ENCODE measurements around the gene TFG. TPM values are rescaled to one million over a fixed set of nuclear protein-coding genes. Genes with fewer than 3 reads are reported as not detected.

The TFG gene
- total RNA-seq, 1 donor from 2014 or later, result 64.8 TPM

DNA sequence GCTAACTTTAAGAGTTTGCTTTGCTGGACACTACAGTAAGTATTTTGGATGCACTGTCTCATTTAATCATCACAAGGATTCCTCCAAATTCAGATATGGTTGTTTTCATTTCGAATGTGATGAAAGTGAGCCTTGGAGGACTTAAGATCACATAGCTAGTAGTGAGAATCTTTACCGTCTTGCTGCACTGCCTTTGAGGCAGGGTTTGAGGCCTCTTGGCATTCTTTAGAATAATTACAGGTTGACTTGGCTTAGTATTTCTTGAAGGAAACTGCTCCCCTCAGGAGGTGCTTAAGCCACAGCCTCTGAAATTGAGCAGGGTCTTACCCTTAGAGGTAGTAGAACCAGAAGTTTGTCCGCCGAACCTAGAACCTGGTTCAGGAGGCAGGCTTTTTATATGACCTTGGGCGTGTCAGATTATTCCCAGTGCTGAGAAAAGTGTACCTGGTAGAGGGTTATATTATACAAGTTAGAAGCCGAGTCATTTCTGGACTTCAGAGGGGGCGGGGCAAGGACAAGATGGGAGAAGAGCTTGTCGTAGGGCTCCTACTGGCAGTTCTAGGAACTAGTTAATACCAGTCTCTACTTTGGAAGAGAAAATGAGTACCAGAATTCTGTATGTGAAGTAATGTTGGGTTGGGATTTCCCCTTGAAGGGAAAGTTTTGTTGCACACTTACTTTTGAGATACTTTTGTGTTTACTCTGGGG, 1.1 kb downstream of the TFG start:
- no peak for FAIRE-seq

DNA sequence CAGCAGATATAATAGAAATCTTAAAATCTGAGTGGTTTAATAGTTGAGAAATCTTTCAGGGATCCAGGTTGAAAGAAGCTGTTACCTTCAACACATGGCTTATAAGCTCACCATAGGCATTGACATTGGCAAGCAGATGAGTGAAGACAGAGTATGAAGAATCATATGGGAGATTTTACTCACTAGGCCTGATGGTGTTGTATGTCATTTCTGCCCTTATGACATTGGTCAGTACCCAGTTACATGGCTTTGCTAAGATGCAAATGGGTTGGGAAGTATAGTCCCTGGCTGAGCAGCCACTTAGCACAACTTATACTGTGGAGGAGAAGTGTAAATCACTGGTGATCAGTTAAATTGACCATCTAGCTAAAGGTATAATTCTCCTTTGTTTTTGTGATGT, 5.9 kb downstream of the TFG start:
- FAIRE-seq (no peak), DNase-seq (ENCODE audit: low read depth) (no peak)
- H3K4me3 ChIP-seq (ENCODE audit: low read depth, low read length), result no peak overlapping the region
- TF ChIP-seq, protein P1, sequence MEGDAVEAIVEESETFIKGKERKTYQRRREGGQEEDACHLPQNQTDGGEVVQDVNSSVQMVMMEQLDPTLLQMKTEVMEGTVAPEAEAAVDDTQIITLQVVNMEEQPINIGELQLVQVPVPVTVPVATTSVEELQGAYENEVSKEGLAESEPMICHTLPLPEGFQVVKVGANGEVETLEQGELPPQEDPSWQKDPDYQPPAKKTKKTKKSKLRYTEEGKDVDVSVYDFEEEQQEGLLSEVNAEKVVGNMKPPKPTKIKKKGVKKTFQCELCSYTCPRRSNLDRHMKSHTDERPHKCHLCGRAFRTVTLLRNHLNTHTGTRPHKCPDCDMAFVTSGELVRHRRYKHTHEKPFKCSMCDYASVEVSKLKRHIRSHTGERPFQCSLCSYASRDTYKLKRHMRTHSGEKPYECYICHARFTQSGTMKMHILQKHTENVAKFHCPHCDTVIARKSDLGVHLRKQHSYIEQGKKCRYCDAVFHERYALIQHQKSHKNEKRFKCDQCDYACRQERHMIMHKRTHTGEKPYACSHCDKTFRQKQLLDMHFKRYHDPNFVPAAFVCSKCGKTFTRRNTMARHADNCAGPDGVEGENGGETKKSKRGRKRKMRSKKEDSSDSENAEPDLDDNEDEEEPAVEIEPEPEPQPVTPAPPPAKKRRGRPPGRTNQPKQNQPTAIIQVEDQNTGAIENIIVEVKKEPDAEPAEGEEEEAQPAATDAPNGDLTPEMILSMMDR (IDR thresholded peaks at IDR 0.05; ENCODE audit: insufficient read depth, low read length, severe bottlenecking), result no peak
- no peaks in the 10 kb centered on the region for H3K27me3 ChIP-seq (ENCODE audit: control insufficient read depth, insufficient read depth, low read length)
- H3K36me3 ChIP-seq (ENCODE audit: control insufficient read depth, insufficient read depth, low read length), result peaks cover 7% of the 10 kb centered on the region

More for the DNA sequence above, 1.1 kb downstream of the TFG start:
- no peaks in the 10 kb centered on the region for H3K27me3 ChIP-seq (ENCODE audit: control insufficient read depth, insufficient read depth, low read length)
- peak overlapping the region; percentile 80 for H3K4me3 ChIP-seq (ENCODE audit: low read depth, low read length)
- peak; percentile 71 for DNase-seq (ENCODE audit: low read depth)
- TF ChIP-seq, protein P1 (IDR thresholded peaks at IDR 0.05; ENCODE audit: insufficient read depth, low read length, severe bottlenecking), result peak; percentile 38
- H3K36me3 ChIP-seq (ENCODE audit: control insufficient read depth, insufficient read depth, low read length), result peaks cover 4% of the 10 kb centered on the region

DNA sequence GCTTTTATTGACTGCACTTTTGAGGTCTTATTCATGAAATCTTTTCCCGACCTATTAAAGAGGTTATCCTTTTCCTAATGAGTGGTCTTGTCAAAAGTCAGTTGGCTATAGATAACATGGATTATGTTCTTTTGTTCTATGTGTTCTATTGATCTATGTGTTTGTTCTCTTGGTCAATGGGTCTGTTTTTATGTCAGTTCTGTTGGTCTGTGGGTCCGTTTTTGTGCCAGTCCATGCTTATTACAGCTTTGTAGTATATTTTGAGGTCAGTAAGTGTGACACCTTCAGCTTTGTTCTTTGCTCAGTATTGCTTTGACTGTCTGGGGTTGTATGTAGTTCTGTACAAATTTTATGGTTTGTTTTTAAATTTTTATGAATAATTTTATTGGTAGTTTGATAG, 7.8 kb downstream of the TFG start:
- FAIRE-seq, result no peak
- Histone ChIP-seq H3K4me3 (ENCODE audit: low read depth, low read length) (no peak overlapping the region), H3K36me3 (ENCODE audit: control insufficient read depth, insufficient read depth, low read length) (peaks cover 11% of the 10 kb centered on the region), H3K27me3 (ENCODE audit: control insufficient read depth, insufficient read depth, low read length) (no peaks in the 10 kb centered on the region)
- TF ChIP-seq, protein P1 (IDR thresholded peaks at IDR 0.05; ENCODE audit: insufficient read depth, low read length, severe bottlenecking), result no peak
- no peak for DNase-seq (ENCODE audit: low read depth)

DNA sequence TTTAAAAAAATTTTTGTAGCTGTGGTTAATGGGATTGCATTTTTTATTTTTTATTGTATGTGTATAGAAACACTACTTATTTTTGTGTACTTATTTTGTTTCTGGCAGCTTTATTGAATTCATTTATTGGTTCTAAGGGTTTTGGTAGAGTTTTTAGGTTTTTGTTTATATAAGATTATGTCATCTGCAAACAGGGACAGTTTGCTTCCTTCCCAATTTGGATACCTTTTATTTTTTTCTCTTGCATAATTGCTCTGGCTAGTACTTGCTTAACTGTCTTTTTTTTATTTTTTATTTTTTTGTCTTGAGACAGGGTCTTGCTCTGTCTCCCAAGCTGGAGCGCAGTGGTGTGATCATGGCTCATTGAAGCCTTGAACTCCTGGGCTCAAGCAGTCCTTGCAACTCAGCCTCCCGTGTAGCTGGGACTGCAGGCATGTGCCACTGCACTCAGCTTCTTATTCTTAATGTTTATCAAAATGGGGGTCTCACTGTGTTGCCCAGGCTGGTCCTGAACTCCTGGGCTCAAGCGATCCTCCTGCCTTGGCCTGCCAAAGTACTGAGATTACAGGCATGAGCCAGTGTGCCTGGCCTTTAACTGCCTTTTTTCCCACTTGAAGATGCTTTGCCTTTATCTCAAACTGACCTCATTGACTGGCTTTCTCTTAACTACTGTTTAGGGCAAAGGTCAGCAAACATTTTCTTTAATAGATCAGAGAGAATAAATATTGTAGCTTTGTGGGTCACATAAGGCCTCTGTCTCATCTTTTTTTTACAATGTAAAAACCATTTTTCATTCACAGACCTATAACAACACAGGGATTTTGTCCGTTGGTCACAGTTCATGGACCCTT, 8.6 kb downstream of the TFG start:
- FAIRE-seq, result no peak
- Histone ChIP-seq H3K36me3 (ENCODE audit: control insufficient read depth, insufficient read depth, low read length) (peaks cover 11% of the 10 kb centered on the region), H3K4me3 (ENCODE audit: low read depth, low read length) (no peak overlapping the region), H3K27me3 (ENCODE audit: control insufficient read depth, insufficient read depth, low read length) (no peaks in the 10 kb centered on the region)
- TF ChIP-seq, protein P1 (IDR thresholded peaks at IDR 0.05; ENCODE audit: insufficient read depth, low read length, severe bottlenecking), result no peak
- DNase-seq (ENCODE audit: low read depth), result no peak

DNA sequence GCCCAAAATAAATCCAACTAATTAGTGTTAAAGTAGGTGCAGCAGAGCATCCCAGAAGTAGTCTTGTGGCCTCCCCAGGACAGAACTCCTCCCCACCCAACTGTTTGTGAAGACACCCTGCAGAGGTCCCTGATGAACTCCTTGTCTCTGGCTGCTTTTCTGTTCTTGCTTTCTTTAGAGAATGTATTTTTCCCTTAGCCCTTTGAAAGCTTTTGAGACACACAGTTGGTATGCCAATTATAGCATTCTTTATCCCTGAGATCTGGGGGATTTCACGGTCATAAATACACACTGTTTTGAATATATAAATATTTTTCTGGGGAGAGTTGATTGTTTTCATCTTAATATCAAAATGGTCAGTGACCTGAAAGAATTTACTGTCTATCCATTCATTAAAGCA, 9.8 kb downstream of the TFG start:
- FAIRE-seq, result no peak
- Histone ChIP-seq H3K27me3 (ENCODE audit: control insufficient read depth, insufficient read depth, low read length) (no peaks in the 10 kb centered on the region), H3K4me3 (ENCODE audit: low read depth, low read length) (no peak overlapping the region), H3K36me3 (ENCODE audit: control insufficient read depth, insufficient read depth, low read length) (peaks cover 11% of the 10 kb centered on the region)
- TF ChIP-seq, protein P1 (IDR thresholded peaks at IDR 0.05; ENCODE audit: insufficient read depth, low read length, severe bottlenecking), result no peak
- no peak for DNase-seq (ENCODE audit: low read depth)
